IMR-90 (cell line): ENCODE measurements around the gene RHOU. TPM values are rescaled to one million over a fixed set of nuclear protein-coding genes. Genes with fewer than 3 reads are reported as not detected.

Experiments
- ATAC-seq: fragments of 200-7000 bp; cut with Tn5 transposase; 2 replicates; pipeline ENCODE4 v1.9.1; 2020; ENCODE audit warnings: low read depth, mild to moderate bottlenecking, moderate library complexity
- BruUV-seq: library from RNA; stranded (reverse); fragments of 400-500 nt; replicated peaks from 2 replicates; lab custom pipeline; 2021; lab: Mats Ljungman, UMichigan
- CTCF ChIA-PET: fragments of 300-600 bp; formaldehyde crosslinking; extraction: SDS; loops from one replicate; lab custom pipeline; 2021; ENCODE audit warnings: antibody characterized with exemption; lab: Yijun Ruan, JAX
- POLR2A ChIA-PET: fragments of 300-600 bp; sonication (Branson Sonifier 250); formaldehyde crosslinking; loops from one replicate; lab custom pipeline; 2022; ENCODE audit warnings: antibody characterized with exemption; ENCODE audit not compliant: unreplicated experiment; lab: Charles Lee
- DNase-seq: peaks from one replicate; pipeline ENCODE4 v3.0.0; 2013
- H2AFZ ChIP-seq: replicated peaks from 2 replicates; pipeline ENCODE3; 2013; ENCODE audit warnings: low read length, mild to moderate bottlenecking; ENCODE audit not compliant: poor library complexity
- H2AK5ac ChIP-seq: 2 replicates; pipeline ENCODE4 v1.6.1; 2013; ENCODE audit warnings: low read depth, low read length, inconsistent platforms
- H2AK9ac ChIP-seq: replicated peaks from 2 replicates; pipeline ENCODE3; 2013; ENCODE audit warnings: mild to moderate bottlenecking, low read depth, low read length, moderate library complexity; ENCODE audit not compliant: poor library complexity
- H2BK120ac ChIP-seq: 2 replicates; pipeline ENCODE4 v1.6.1; 2013; ENCODE audit warnings: low read depth, low read length, inconsistent platforms
- H2BK15ac ChIP-seq: 3 replicates; pipeline ENCODE4 v1.6.1; 2013; ENCODE audit warnings: low read depth, low read length, inconsistent platforms
- H2BK20ac ChIP-seq: 2 replicates; pipeline ENCODE4 v1.6.1; 2013; ENCODE audit warnings: low read depth, mild to moderate bottlenecking, inconsistent platforms, low read length, moderate library complexity
- H2BK5ac ChIP-seq: 2 replicates; pipeline ENCODE4 v1.6.1; 2013; ENCODE audit warnings: mild to moderate bottlenecking, low read depth, low read length, inconsistent platforms; ENCODE audit not compliant: poor library complexity, severe bottlenecking
- H3K14ac ChIP-seq: replicated peaks from 2 replicates; pipeline ENCODE4 v1.6.1; 2013; ENCODE audit warnings: low read depth, low read length, inconsistent platforms
- H3K18ac ChIP-seq: 2 replicates; pipeline ENCODE4 v1.6.1; 2013; ENCODE audit warnings: low read depth, low read length, control low read depth
- H3K23ac ChIP-seq: 2 replicates; pipeline ENCODE4 v1.6.1; 2013; ENCODE audit warnings: low read depth, low read length, inconsistent platforms
- H3K27ac ChIP-seq: 2 replicates; pipeline ENCODE4 v1.5.1; 2013; ENCODE audit warnings: mild to moderate bottlenecking, control low read depth, low read length; ENCODE audit not compliant: insufficient read depth
- H3K27me3 ChIP-seq: 2 replicates; pipeline ENCODE4 v1.6.1; 2013; ENCODE audit warnings: low read length; ENCODE audit not compliant: control insufficient read depth, insufficient read depth
- H3K36me3 ChIP-seq: 2 replicates; pipeline ENCODE4 v1.6.1; 2013; ENCODE audit warnings: low read length, mixed read lengths; ENCODE audit not compliant: control insufficient read depth, insufficient read depth
- H3K4ac ChIP-seq: 2 replicates; pipeline ENCODE4 v1.6.1; 2013; ENCODE audit warnings: low read depth, low read length, inconsistent platforms
- H3K4me1 ChIP-seq: 2 replicates; pipeline ENCODE4 v1.6.1; 2013; ENCODE audit warnings: low read length, mixed read lengths; ENCODE audit not compliant: control insufficient read depth, insufficient read depth
- H3K4me2 ChIP-seq: 2 replicates; pipeline ENCODE4 v1.6.1; 2013; ENCODE audit warnings: low read depth, mild to moderate bottlenecking, control low read depth, low read length, moderate library complexity
- H3K4me3 ChIP-seq: 2 replicates; pipeline ENCODE4 v1.5.1; 2013; ENCODE audit warnings: low read depth, mild to moderate bottlenecking, control low read depth, low read length, moderate library complexity; ENCODE audit not compliant: insufficient read depth
- H3K56ac ChIP-seq: 2 replicates; pipeline ENCODE4 v1.6.1; 2013; ENCODE audit warnings: low read length, inconsistent platforms; ENCODE audit not compliant: insufficient read depth; ENCODE audit errors: extremely low read depth
- H3K79me1 ChIP-seq, 2 experiments: 2 replicates each; pipeline ENCODE4 v1.6.1; 2013; ENCODE audit warnings: low read length in 2 of 2, inconsistent platforms in 1 of 2, low read depth in 1 of 2
- H3K9ac ChIP-seq: 2 replicates; pipeline ENCODE4 v1.6.1; 2013; ENCODE audit warnings: low read depth, low read length, control low read depth
- H3K9me1 ChIP-seq: 2 replicates; pipeline ENCODE4 v1.6.1; 2013; ENCODE audit warnings: low read length, inconsistent platforms; ENCODE audit not compliant: insufficient read depth
- H3K9me3 ChIP-seq: 2 replicates; pipeline ENCODE4 v1.6.1; 2013; ENCODE audit warnings: low read length; ENCODE audit not compliant: control insufficient read depth, insufficient read depth
- H4K20me1 ChIP-seq: 2 replicates; pipeline ENCODE4 v1.6.1; 2013; ENCODE audit warnings: low read length, inconsistent platforms; ENCODE audit not compliant: insufficient read depth
- H4K5ac ChIP-seq: 2 replicates; pipeline ENCODE4 v1.6.1; 2013; ENCODE audit warnings: mild to moderate bottlenecking, low read depth, low read length, control low read depth
- H4K8ac ChIP-seq, 2 experiments: 2 replicates each; pipeline ENCODE4 v1.6.1; 2013; ENCODE audit warnings: low read depth in 2 of 2, low read length in 2 of 2, control low read depth in 1 of 2, inconsistent platforms in 1 of 2
- H4K91ac ChIP-seq: 2 replicates; pipeline ENCODE4 v1.6.1; 2013; ENCODE audit warnings: low read depth, low read length, inconsistent platforms; ENCODE audit not compliant: insufficient read depth
- CTCF ChIP-seq: conservative IDR thresholded peaks from 2 replicates; pipeline ENCODE4 v1.5.1; 2012; ENCODE audit warnings: mild to moderate bottlenecking, low read depth, low read length, improper control_type of control experiment
- MXI1 ChIP-seq: IDR thresholded peaks from 2 replicates; pipeline ENCODE4 v1.6.1; 2012; ENCODE audit warnings: low read depth, mild to moderate bottlenecking, low read length, moderate library complexity, borderline replicate concordance
- NFE2L2 ChIP-seq: fragments of 150-350 bp; IDR thresholded peaks from 2 replicates; pipeline ENCODE4 v1.6.1; 2016; ENCODE audit warnings: low read depth, mild to moderate bottlenecking, low read length
- RCOR1 ChIP-seq: IDR thresholded peaks from 2 replicates; pipeline ENCODE4 v1.6.1; 2012; ENCODE audit warnings: mild to moderate bottlenecking, low read length, improper control_type of control experiment; ENCODE audit not compliant: insufficient replicate concordance
- WGBS, 2 experiments: methylation state at CpG; one replicate each; pipeline versions ENCODE4 v1.1.5 to v1.1.7; 2013; ENCODE audit warnings: missing lambda C conversion rate in 2 of 2; ENCODE audit not compliant: insufficient read length in 1 of 2; ENCODE audit errors: extremely low coverage in 2 of 2; 5-methylcytosine and 5-hydroxymethylcytosine counted together
- dilution Hi-C: fragments of 300-500 bp; cut with HindIII; formaldehyde crosslinking; loops from one replicate; pipeline ENCODE4 v1.14.3; 2018; ENCODE audit warnings: low sequenced_read_pairs; ENCODE audit not compliant: unreplicated experiment
- in situ Hi-C: fragments of 300-500 bp; cut with MboI; formaldehyde crosslinking; loops from 3 replicates; pipeline ENCODE4 v1.14.3; 2019; ENCODE audit warnings: low sequenced_read_pairs, inconsistent platforms, mixed read lengths
- intact Hi-C: fragments of 100-400 bp; cut with micrococcal nuclease; formaldehyde crosslinking; loops from 2 replicates; pipeline ENCODE4 v1.10.0; 2022
- polyA plus RNA-seq, 3 experiments: library from polyadenylated mRNA; depleted of rRNA; stranded (reverse); fragments of >200 nt; gene quantifications; 2 replicates each; pipeline ENCODE4 v1.2.3, GENCODE V29; 2012; ENCODE audit warnings: low replicate concordance in 1 of 3
- total RNA-seq: library from RNA; depleted of rRNA; stranded (reverse); fragments of >200 nt; gene quantifications from 2 replicates; pipeline ENCODE4 v1.2.3, GENCODE V29; 2012

The RHOU gene
- total and polyA plus RNA-seq, 2 of the 4 experiments (the other 2 are of a cell fraction), result 0.44 to 0.72 TPM

DNA sequence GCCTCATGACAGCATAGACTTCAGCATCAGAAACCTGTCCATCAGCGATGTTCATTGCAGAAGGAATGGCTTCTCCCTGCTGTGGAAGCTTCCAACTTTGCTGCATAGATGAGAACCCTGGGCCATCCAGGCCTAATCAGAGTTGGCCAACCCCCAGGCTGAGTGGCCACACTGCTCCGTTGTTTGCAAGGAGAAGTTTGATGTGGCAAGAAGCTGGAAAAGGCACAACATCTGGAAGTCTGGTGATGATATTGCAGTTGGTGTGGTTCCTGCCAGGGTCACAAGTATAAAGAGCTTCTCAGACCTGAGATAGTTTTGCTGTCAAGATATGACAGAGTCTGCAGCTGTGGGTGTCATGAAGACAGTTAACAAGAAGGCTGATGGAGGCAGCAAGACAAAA is 41.2 kb downstream of the RHOU start:
- no peak overlapping the region for H4K91ac ChIP-seq
- no peaks in the 10 kb centered on the region for H3K79me1 ChIP-seq
- BruUV-seq, result no TSS peak
- POLR2A ChIA-PET, result no interaction called here
- H2BK120ac ChIP-seq, result no peak overlapping the region
- no peak overlapping the region for H4K8ac ChIP-seq
- H3K27me3 ChIP-seq, result no peaks in the 10 kb centered on the region
- H3K9ac ChIP-seq, result no peak overlapping the region
- peaks cover 5% of the 10 kb centered on the region; the same call in 1 of the 2 replicates for H3K4me1 ChIP-seq
- no peaks in the 10 kb centered on the region for H4K20me1 ChIP-seq
- no peak overlapping the region for H2BK15ac ChIP-seq
- no peak overlapping the region for H2AK9ac ChIP-seq
- in situ Hi-C loops, result no loop called here
- no peak for TF ChIP-seq MXI1
- TF ChIP-seq NFE2L2, result no peak
- no peak for TF ChIP-seq RCOR1
- no peak for TF ChIP-seq CTCF
- no peak overlapping the region for H3K18ac ChIP-seq
- no peak overlapping the region for H2BK20ac ChIP-seq
- dilution Hi-C loops, result no loop called here
- no peak for ATAC-seq
- no peak overlapping the region for H2BK5ac ChIP-seq
- H3K56ac ChIP-seq, result no peak overlapping the region
- H3K23ac ChIP-seq, result no peak overlapping the region
- H2AFZ ChIP-seq, result no peak overlapping the region
- H3K36me3 ChIP-seq, result no peaks in the 10 kb centered on the region
- no peak overlapping the region for H4K5ac ChIP-seq
- CTCF ChIA-PET, result no interaction called here
- DNase-seq, result no peak
- no peaks in the 10 kb centered on the region for H3K9me1 ChIP-seq
- no peak overlapping the region for H3K4me3 ChIP-seq
- H3K4ac ChIP-seq, result no peak overlapping the region
- H2AK5ac ChIP-seq, result no peak overlapping the region
- H3K4me2 ChIP-seq, result no peak overlapping the region
- H3K9me3 ChIP-seq, result no peaks in the 10 kb centered on the region
- H3K14ac ChIP-seq, result no peak overlapping the region
- 100% methylated on average over 1 of the region's 2 CpGs; no CpG with 5 or more reads in 1 of the 2 experiments for WGBS, 2 experiments
- intact Hi-C loops, result no loop called here
- no peak overlapping the region for H3K27ac ChIP-seq
